Smooth muscle cell (in vitro differentiated cells): ENCODE measurements around the gene TNNT1. TPM values are rescaled to one million over a fixed set of nuclear protein-coding genes. Genes with fewer than 3 reads are reported as not detected.

Experiments used
- DNase-seq: peaks from one replicate; lab custom pipeline; 2025; ENCODE audit not compliant: unreplicated experiment; lab: John Stamatoyannopoulos, UW
- H2AFZ ChIP-seq: fragments of 200-600 bp; sonication (generic); 2 replicates; pipeline ENCODE4 v1.6.0; 2016; ENCODE audit warnings: antibody characterized with exemption, low read depth, mild to moderate bottlenecking
- H3F3A ChIP-seq: fragments of 200-600 bp; sonication (generic); 2 replicates; pipeline ENCODE4 v1.6.0; 2017; ENCODE audit warnings: antibody characterized with exemption, low read depth
- H3K27ac ChIP-seq: fragments of 200-600 bp; sonication (generic); 2 replicates; pipeline ENCODE4 v1.5.1; 2016; ENCODE audit warnings: low read depth, mild to moderate bottlenecking
- H3K27me3 ChIP-seq: fragments of 200-600 bp; sonication (generic); 2 replicates; pipeline ENCODE4 v1.6.1; 2016; ENCODE audit warnings: low read depth, mild to moderate bottlenecking
- H3K36me3 ChIP-seq: fragments of 200-600 bp; sonication (generic); 2 replicates; pipeline ENCODE4 v1.5.1; 2016; ENCODE audit warnings: low read depth
- H3K4me1 ChIP-seq: fragments of 200-600 bp; sonication (generic); 2 replicates; pipeline ENCODE4 v1.5.1; 2016; ENCODE audit warnings: low read depth
- H3K4me2 ChIP-seq: fragments of 200-600 bp; sonication (generic); 2 replicates; pipeline ENCODE4 v1.6.0; 2016; ENCODE audit warnings: mild to moderate bottlenecking
- H3K4me3 ChIP-seq: fragments of 200-600 bp; sonication (generic); 2 replicates; pipeline ENCODE4 v1.5.1; 2016; ENCODE audit warnings: mild to moderate bottlenecking
- H3K79me2 ChIP-seq: fragments of 200-600 bp; sonication (generic); 2 replicates; pipeline ENCODE4 v1.6.0; 2016; ENCODE audit warnings: low read depth, mild to moderate bottlenecking
- H3K9ac ChIP-seq: fragments of 200-600 bp; sonication (generic); 2 replicates; pipeline ENCODE4 v1.6.0; 2016; ENCODE audit warnings: low read depth
- H3K9me3 ChIP-seq: fragments of 200-600 bp; sonication (generic); replicated peaks from 2 replicates; pipeline ENCODE4 v1.5.1; 2016; ENCODE audit warnings: low read depth
- H4K20me1 ChIP-seq: fragments of 200-600 bp; sonication (generic); 2 replicates; pipeline ENCODE4 v1.6.0; 2016; ENCODE audit warnings: low read depth
- WGBS: methylation state at CpG from one replicate; pipeline ENCODE4 v1.1.7; 2016; ENCODE audit warnings: low lambda C conversion rate; 5-methylcytosine and 5-hydroxymethylcytosine counted together
- polyA plus RNA-seq: library from polyadenylated mRNA; unstranded; fragments of >200 nt; fragmentation: Nextera tagmentation; extraction: Ambion mirVana; gene quantifications from 2 replicates; pipeline ENCODE4 v1.2.1, GENCODE V29; 2016
- total RNA-seq: library from RNA; depleted of rRNA; stranded (reverse); fragments of >200 nt; gene quantifications from 2 replicates; pipeline ENCODE4 v1.2.3, GENCODE V29; 2014
- TF ChIP-seq, protein P1 (sequence below): fragments of 200-600 bp; sonication (generic); IDR thresholded peaks from 2 replicates; pipeline ENCODE4 v1.5.1; 2017; ENCODE audit warnings: borderline replicate concordance, mild to moderate bottlenecking, antibody characterized with exemption; ENCODE audit not compliant: insufficient read depth, poor library complexity, severe bottlenecking

TNNT1 gene
- total and polyA plus RNA-seq, 2 experiments from 2014 or later = 24.5 to 27.1 TPM

DNA sequence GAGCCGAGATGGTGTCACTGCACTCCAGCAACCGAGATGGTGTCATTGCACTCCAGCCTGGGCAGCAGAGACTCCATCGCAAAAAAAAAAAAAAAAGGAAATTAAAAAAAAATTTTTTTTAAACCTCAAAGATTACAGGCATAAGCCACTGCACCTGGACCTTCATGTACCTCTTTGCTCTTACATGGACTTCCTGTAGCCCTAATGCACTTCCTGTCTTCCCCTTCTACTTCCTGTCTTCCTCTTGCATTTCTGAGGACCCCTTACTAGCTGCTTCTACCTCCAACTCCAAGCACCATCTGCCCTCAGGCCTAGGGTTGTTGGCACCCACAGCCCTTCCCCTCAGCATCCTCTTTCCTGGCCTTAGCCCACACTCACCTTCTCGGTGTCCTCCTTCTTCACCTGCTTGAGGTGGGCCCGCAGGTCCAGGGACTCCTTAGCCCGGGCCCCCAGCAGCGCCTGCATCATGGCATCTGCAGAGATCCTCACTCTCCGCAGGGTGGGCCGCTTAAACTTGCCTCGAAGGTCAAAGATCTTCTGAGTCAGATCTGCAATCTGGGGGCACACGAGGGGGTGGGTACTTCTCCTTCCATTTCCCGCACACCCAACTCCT, 4.8 kb upstream of the TNNT1 start:
- Histone ChIP-seq H3F3A (no peaks in the 10 kb centered on the region), H3K36me3 (no peaks in the 10 kb centered on the region), H3K4me3 (no peak overlapping the region), H3K9me3 (no peaks in the 10 kb centered on the region), H3K79me2 (no peaks in the 10 kb centered on the region), H2AFZ (no peak overlapping the region), H3K27me3 (peaks cover 12% of the 10 kb centered on the region), H3K9ac (no peak overlapping the region), H3K27ac (no peak overlapping the region), H3K4me2 (no peak overlapping the region), H4K20me1 (no peaks in the 10 kb centered on the region), H3K4me1 (peaks cover 7% of the 10 kb centered on the region)
- no peak for DNase-seq
- WGBS = 96% methylated on average over 11 of the region's 12 CpGs
- TF ChIP-seq, protein P1, sequence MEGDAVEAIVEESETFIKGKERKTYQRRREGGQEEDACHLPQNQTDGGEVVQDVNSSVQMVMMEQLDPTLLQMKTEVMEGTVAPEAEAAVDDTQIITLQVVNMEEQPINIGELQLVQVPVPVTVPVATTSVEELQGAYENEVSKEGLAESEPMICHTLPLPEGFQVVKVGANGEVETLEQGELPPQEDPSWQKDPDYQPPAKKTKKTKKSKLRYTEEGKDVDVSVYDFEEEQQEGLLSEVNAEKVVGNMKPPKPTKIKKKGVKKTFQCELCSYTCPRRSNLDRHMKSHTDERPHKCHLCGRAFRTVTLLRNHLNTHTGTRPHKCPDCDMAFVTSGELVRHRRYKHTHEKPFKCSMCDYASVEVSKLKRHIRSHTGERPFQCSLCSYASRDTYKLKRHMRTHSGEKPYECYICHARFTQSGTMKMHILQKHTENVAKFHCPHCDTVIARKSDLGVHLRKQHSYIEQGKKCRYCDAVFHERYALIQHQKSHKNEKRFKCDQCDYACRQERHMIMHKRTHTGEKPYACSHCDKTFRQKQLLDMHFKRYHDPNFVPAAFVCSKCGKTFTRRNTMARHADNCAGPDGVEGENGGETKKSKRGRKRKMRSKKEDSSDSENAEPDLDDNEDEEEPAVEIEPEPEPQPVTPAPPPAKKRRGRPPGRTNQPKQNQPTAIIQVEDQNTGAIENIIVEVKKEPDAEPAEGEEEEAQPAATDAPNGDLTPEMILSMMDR = no peak

DNA sequence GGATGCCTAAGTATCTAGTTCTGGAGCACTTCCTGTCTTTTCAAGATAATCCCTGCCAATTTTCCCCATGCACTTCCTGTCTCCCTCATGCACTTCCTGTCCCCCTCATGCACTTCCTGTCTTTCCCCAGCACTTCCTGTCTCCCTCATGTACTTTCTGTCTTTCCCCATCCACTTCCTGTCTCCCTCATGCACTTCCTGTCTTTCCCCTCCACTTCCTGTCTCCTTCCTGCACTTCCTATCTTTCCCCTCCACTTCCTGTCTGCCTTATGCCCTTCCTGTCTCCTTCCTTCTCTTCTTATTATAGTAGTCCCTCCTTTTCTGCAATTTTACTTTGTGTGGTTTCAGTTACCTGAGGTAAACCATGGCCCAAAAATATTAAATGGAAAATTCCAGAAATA, 3.0 kb upstream of the TNNT1 start:
- peaks cover 15% of the 10 kb centered on the region for H3K4me1 ChIP-seq
- H2AFZ ChIP-seq = no peak overlapping the region
- H3K27ac ChIP-seq = no peak overlapping the region
- H3K9me3 ChIP-seq = no peaks in the 10 kb centered on the region
- H3K27me3 ChIP-seq = peaks cover 11% of the 10 kb centered on the region
- H3K4me2 ChIP-seq = no peak overlapping the region
- no peaks in the 10 kb centered on the region for H3K36me3 ChIP-seq
- H3K79me2 ChIP-seq = no peaks in the 10 kb centered on the region
- H4K20me1 ChIP-seq = no peaks in the 10 kb centered on the region
- no peak overlapping the region for H3K9ac ChIP-seq
- no peak for DNase-seq
- no peak overlapping the region for H3K4me3 ChIP-seq
- H3F3A ChIP-seq = no peaks in the 10 kb centered on the region
- TF ChIP-seq, protein P1 = no peak

DNA sequence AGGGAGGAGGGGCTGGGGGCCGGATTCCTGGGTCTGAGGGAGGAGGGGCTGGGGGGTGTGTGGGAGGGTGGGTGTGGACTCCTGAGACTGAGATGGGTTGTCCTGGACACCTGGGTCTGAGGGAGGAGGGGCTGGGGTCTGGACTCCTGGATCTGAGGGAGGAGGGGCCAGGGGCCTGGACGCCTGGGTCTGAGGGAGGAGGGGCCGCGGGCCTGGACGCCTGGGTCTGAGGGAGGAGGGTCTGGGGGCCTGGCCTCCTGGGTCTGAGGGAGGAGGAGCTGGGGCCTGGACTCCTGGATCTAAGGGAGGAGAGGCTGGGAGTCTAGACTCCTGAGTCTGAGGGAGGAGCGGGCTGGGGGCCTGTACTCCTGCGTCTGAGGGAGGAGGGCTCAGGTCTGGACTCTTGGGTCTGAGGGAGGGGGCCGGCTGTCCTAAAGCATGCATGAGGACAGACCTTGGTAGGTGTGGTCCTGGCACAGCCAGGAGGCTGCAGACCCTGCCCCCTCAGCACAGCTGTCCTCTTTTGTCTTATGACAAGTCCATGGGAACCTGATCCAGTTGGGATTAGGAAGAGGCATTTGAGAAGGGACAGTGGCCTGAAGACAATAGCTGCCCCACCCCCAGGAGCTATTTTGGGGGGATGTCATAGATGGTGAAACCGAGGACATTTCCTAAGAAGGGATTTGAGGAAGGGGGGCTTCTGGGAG, 1.3 kb downstream of the TNNT1 start:
- Histone ChIP-seq H3K4me2 (no peak overlapping the region), H3F3A (no peaks in the 10 kb centered on the region), H3K9me3 (no peaks in the 10 kb centered on the region), H2AFZ (no peak overlapping the region), H3K27me3 (peaks cover 4% of the 10 kb centered on the region), H3K4me3 (no peak overlapping the region), H3K36me3 (no peaks in the 10 kb centered on the region), H4K20me1 (no peaks in the 10 kb centered on the region), H3K27ac (no peak overlapping the region), H3K4me1 (peaks cover 15% of the 10 kb centered on the region), H3K9ac (no peak overlapping the region), H3K79me2 (no peaks in the 10 kb centered on the region)
- DNase-seq = no peak
- WGBS = 69% methylated on average over 3 of the region's 9 CpGs
- TF ChIP-seq, protein P1 = no peak
